CD4-positive, alpha-beta memory T cell (primary cell): ENCODE measurements around the gene TGFA. TPM values are rescaled to one million over a fixed set of nuclear protein-coding genes. Genes with fewer than 3 reads are reported as not detected.

Experiments
- CTCF ChIA-PET: fragments of 350-600 bp; sonication (Branson Sonifier 250); formaldehyde crosslinking; loops from one replicate; lab custom pipeline; 2021; ENCODE audit warnings: inconsistent platforms; ENCODE audit not compliant: partially characterized antibody; lab: Charles Lee
- POLR2A ChIA-PET: fragments of 350-600 bp; sonication (Branson Sonifier 250); formaldehyde crosslinking; loops from one replicate; lab custom pipeline; 2021; ENCODE audit not compliant: partially characterized antibody; lab: Charles Lee
- DNase-seq, 5 donors: peaks; one replicate each; pipeline versions ENCODE4 v3.0.0 to v3.0.0-alpha.2; 2020 to 2022; ENCODE audit warnings: mixed read lengths in 1 of 5
- H3K27ac ChIP-seq: one replicate; pipeline ENCODE4 v1.7.0; 2013; ENCODE audit warnings: low read depth, low read length
- H3K27me3 ChIP-seq: 2 replicates; pipeline ENCODE4 v1.7.0; 2013; ENCODE audit warnings: mild to moderate bottlenecking, low read length, moderate library complexity; ENCODE audit not compliant: insufficient read depth
- H3K36me3 ChIP-seq: 2 replicates; pipeline ENCODE4 v1.7.0; 2013; ENCODE audit warnings: mild to moderate bottlenecking, low read length, moderate library complexity; ENCODE audit not compliant: insufficient read depth
- H3K4me1 ChIP-seq: 2 replicates; pipeline ENCODE4 v1.7.0; 2013; ENCODE audit warnings: mild to moderate bottlenecking, low read length, moderate library complexity; ENCODE audit not compliant: insufficient read depth
- H3K4me3 ChIP-seq, 2 donors: one replicate each; pipeline ENCODE4 v1.7.0; 2013; ENCODE audit warnings: low read length in 2 of 2, mild to moderate bottlenecking in 1 of 2
- H3K9me3 ChIP-seq, 2 donors: one replicate each; pipeline ENCODE4 v1.7.0; 2013; ENCODE audit warnings: low read length in 2 of 2, control low read depth in 1 of 2; ENCODE audit not compliant: control insufficient read depth in 1 of 2
- H3K27ac Mint-ChIP-seq, 7 donors: one replicate each; pipeline ENCODE4 v1.8.0; 2020 to 2021; ENCODE audit warnings: mixed read lengths in 7 of 7, mild to moderate bottlenecking in 6 of 7, inconsistent platforms in 3 of 7, moderate library complexity in 3 of 7
- H3K27me3 Mint-ChIP-seq, 2 donors: one replicate each; pipeline ENCODE4 v1.8.0; 2020 to 2021; ENCODE audit warnings: mixed read lengths in 2 of 2
- H3K36me3 Mint-ChIP-seq, 2 donors: one replicate each; pipeline ENCODE4 v1.8.0; 2020 to 2021; ENCODE audit warnings: mixed read lengths in 2 of 2, inconsistent platforms in 1 of 2, mild to moderate bottlenecking in 1 of 2
- H3K4me1 Mint-ChIP-seq, 4 donors: one replicate each; pipeline ENCODE4 v1.8.0; 2020 to 2021; ENCODE audit warnings: mixed read lengths in 4 of 4, mild to moderate bottlenecking in 1 of 4
- H3K4me3 Mint-ChIP-seq, 8 donors: one replicate each; pipeline ENCODE4 v1.8.0; 2020 to 2021; ENCODE audit warnings: mixed read lengths in 8 of 8, mild to moderate bottlenecking in 7 of 8, moderate library complexity in 6 of 8, inconsistent platforms in 3 of 8
- H3K9me3 Mint-ChIP-seq, 8 donors: one replicate each; pipeline ENCODE4 v1.8.0; 2020 to 2021; ENCODE audit warnings: mixed read lengths in 8 of 8, mild to moderate bottlenecking in 5 of 8, inconsistent platforms in 3 of 8, moderate library complexity in 1 of 8
- intact Hi-C: fragments of 100-400 bp; cut with micrococcal nuclease; formaldehyde crosslinking; loops from one replicate; pipeline ENCODE4 v1.15.1; 2023
- polyA plus RNA-seq, 2 donors: library from polyadenylated mRNA; unstranded; fragments of 300-500 nt; fragmentation: Illumina TruSeq; gene quantifications; one replicate each; pipeline ENCODE4 v1.2.3, GENCODE V29; 2021
- total RNA-seq, 2 experiments: library from RNA; stranded (reverse); gene quantifications; one replicate each; pipeline ENCODE4 v1.2.3, GENCODE V29; 2021

TGFA gene
- total and polyA plus RNA-seq, 4 experiments from 2014 or later = 0.46 to 4.2 (median 2.3) TPM

DNA sequence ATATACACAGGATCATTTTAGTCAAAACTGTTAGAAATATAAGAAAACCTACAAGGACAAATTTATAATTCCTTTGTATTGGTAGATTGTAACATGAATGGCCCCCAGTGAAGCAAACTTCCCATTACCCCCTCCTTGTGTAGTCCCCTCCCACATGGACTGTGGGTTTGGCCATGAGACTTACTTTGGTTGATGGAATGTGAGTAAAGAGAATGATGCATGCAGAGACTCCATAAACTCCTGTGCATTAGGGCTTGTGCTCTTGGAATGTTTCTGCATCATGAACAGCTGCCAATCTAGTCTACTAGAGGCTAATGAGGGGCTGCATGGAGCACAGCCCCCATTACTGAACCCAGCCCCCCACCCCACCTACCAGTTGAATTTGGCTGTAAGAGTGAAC lies 8.3 kb upstream of the TGFA start:
- no peak for DNase-seq
- H3K9me3 ChIP-seq = no peaks in the 10 kb centered on the region
- no peak overlapping the region for H3K27ac ChIP-seq
- H3K4me3 ChIP-seq = no peak overlapping the region
- no peaks in the 10 kb centered on the region for H3K36me3 Mint-ChIP-seq
- peaks cover 7 to 28% of the 10 kb centered on the region in 2 donors for H3K27me3 Mint-ChIP-seq
- peaks cover 5% of the 10 kb centered on the region for H3K27me3 ChIP-seq
- H3K4me3 Mint-ChIP-seq = no peak overlapping the region
- H3K9me3 Mint-ChIP-seq = no peaks in the 10 kb centered on the region
- H3K36me3 ChIP-seq = no peaks in the 10 kb centered on the region
- H3K4me1 Mint-ChIP-seq = no peaks in the 10 kb centered on the region
- H3K4me1 ChIP-seq = no peaks in the 10 kb centered on the region
- CTCF ChIA-PET = no interaction called here
- H3K27ac Mint-ChIP-seq = no peak overlapping the region
- POLR2A ChIA-PET = no interaction called here
- intact Hi-C loops = no loop called here

DNA sequence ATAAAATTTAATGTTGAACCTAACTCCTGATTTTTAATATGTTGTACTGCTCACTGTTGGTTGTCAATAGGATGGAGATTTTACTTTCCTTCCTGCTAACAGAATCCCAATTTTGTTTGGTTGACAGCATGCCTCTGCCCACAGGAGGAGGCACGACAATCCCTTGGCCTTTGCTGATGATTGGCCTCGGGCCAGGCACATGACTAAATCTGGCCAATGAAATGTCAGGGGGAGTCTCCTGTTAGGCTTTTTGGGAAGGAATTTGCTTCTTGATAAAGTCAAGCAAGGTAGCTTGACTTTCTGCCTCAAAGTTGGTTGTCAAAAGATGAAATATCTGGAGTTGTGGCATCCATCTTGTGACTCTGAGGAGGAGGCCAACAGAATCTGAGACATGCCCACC lies 6.8 kb upstream of the TGFA start:
- Mint-ChIP-seq H3K4me3 (no peak overlapping the region), H3K27me3 (peaks cover 7 to 28% of the 10 kb centered on the region in 2 donors), H3K36me3 (no peaks in the 10 kb centered on the region), H3K27ac (no peak overlapping the region), H3K4me1 (no peaks in the 10 kb centered on the region), H3K9me3 (no peaks in the 10 kb centered on the region)
- Histone ChIP-seq H3K27ac (no peak overlapping the region), H3K36me3 (no peaks in the 10 kb centered on the region), H3K9me3 (no peaks in the 10 kb centered on the region), H3K4me1 (no peaks in the 10 kb centered on the region), H3K27me3 (peaks cover 5% of the 10 kb centered on the region), H3K4me3 (no peak overlapping the region)
- DNase-seq = no peak
- ChIA-PET POLR2A (no interaction called here), CTCF (no interaction called here)
- intact Hi-C loops = no loop called here

DNA sequence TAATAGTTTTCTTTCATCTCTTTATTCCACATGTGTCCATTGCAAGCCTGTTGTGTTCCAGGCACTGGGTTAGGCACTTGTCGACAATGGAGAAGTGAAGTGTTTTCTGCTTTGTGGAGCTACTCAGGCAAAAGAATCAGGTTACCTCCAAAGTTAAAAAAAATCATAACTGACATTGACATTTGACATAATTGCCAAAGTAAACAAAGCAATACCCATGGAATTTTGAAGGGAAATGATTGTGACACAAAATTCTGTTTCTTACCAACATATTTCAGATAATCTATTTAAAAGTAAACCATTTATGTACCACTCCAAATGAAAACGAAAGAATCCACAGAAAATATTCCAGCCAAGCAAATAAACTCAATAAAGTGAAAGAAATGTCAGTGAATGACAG lies 6.4 kb upstream of the TGFA start:
- H3K27me3 ChIP-seq = peaks cover 5% of the 10 kb centered on the region

DNA sequence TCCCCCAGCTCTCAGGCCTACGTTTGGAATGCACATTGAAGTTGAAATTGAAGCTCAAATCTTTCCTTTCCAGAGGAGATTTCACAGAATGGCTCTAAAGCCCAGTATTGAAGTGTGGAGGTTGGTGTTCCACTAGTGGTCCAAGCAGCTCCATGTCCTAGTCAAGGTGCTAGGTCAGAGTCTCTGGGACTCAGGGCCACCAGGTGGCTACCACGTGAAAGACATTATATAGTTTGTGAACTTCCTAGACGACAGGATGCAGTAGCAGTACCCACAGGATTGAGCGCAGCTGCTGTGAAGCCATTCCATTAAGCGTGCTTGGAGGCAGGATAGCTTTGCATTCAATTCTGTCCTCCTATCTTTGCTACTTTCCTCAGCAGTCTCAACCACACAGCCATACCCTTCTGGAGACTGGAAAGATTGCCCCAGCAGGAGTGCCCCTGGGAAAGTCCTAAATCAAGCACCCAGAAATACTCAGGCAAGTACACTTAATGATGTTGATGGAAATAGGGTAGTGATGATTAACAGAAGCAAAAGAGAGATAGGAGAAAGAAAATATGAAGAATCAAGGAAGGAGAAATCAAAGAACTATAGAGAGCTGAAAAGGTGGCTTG lies 4.7 kb upstream of the TGFA start:
- no peaks in the 10 kb centered on the region for H3K36me3 Mint-ChIP-seq
- ChIA-PET CTCF (interaction anchor here (1.0 to 1.4 kb wide), 2 partner anchors 59 to 83 kb away, joined by 4 read pairs; no protein-coding TSS in a partner anchor), POLR2A (no interaction called here)
- Histone ChIP-seq H3K36me3 (no peaks in the 10 kb centered on the region), H3K9me3 (no peaks in the 10 kb centered on the region), H3K4me1 (peaks cover 12% of the 10 kb centered on the region), H3K27ac (no peak overlapping the region), H3K4me3 (no peak overlapping the region), H3K27me3 (peaks cover 5% of the 10 kb centered on the region)
- intact Hi-C loops = no loop called here
- DNase-seq = no peak
- no peak overlapping the region for H3K4me3 Mint-ChIP-seq
- peaks cover 7 to 28% of the 10 kb centered on the region in 2 donors for H3K27me3 Mint-ChIP-seq
- H3K27ac Mint-ChIP-seq = no peak overlapping the region
- H3K4me1 Mint-ChIP-seq = peaks cover 4 to 13% (median 9%) of the 10 kb centered on the region in 4 donors
- H3K9me3 Mint-ChIP-seq = no peaks in the 10 kb centered on the region

More for the DNA sequence above, 6.4 kb upstream of the TGFA start:
- Mint-ChIP-seq H3K36me3 (no peaks in the 10 kb centered on the region), H3K4me3 (no peak overlapping the region), H3K27me3 (peaks cover 7 to 28% of the 10 kb centered on the region in 2 donors), H3K9me3 (no peaks in the 10 kb centered on the region), H3K4me1 (peaks cover under 1 to 3% (median under 1%) of the 10 kb centered on the region in 4 donors), H3K27ac (no peak overlapping the region)
- Histone ChIP-seq H3K9me3 (no peaks in the 10 kb centered on the region), H3K27ac (no peak overlapping the region), H3K4me3 (no peak overlapping the region), H3K4me1 (peaks cover 3% of the 10 kb centered on the region), H3K36me3 (no peaks in the 10 kb centered on the region)
- DNase-seq = no peak
- ChIA-PET CTCF (no interaction called here), POLR2A (no interaction called here)
- intact Hi-C loops = no loop called here

DNA sequence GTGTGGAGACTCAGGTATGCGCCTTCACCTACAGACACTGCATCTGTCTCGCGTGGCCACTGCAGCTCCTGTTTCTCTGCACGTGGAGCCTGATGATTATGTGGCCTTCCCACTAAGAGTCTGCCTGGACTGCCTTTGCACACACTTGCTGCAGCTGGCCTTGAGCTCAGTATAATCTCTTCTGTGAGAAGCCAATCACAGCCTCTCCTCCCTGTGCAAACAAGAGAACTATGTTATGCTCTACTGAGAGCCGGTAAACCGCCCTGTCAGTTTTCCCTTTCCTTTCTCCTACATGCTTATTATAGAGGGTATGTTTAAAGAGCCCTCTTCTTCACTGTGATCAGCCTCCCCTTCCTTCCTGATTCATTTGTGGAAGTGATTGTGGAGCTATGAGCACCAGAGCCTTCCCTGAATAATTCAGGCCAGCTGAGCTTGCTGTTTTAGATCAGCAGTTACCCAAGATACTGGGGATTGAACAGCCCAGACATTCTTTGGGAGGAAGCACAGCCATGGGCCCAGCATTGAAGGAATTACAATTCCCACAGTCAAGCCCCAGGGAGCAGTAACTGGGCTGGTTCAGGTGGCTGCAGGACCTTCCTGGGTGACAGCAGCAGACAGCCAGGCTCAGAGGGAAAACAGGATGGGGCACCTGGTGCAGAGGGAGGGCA lies 3.7 kb upstream of the TGFA start:
- no peak for DNase-seq
- Mint-ChIP-seq H3K9me3 (no peaks in the 10 kb centered on the region), H3K4me3 (peak overlapping the region in 2 of 8 donors; percentile 11 to 50), H3K36me3 (peaks cover 0 to 3% of the 10 kb centered on the region in 2 donors), H3K27ac (no peak overlapping the region), H3K27me3 (peaks cover 7 to 30% of the 10 kb centered on the region in 2 donors), H3K4me1 (peaks cover 10 to 23% (median 18%) of the 10 kb centered on the region in 4 donors)
- peaks cover 21% of the 10 kb centered on the region for H3K4me1 ChIP-seq
- no peak overlapping the region for H3K27ac ChIP-seq
- ChIA-PET POLR2A (no interaction called here), CTCF (interaction anchor here (0.9 to 1.1 kb wide), 3 partner anchors 61 to 90 kb away, joined by 3 to 4 read pairs (median 4); no protein-coding TSS in a partner anchor)
- H3K36me3 ChIP-seq = no peaks in the 10 kb centered on the region
- no peaks in the 10 kb centered on the region for H3K9me3 ChIP-seq
- intact Hi-C loops = no loop called here
- peaks cover 5% of the 10 kb centered on the region for H3K27me3 ChIP-seq
- H3K4me3 ChIP-seq = no peak overlapping the region

DNA sequence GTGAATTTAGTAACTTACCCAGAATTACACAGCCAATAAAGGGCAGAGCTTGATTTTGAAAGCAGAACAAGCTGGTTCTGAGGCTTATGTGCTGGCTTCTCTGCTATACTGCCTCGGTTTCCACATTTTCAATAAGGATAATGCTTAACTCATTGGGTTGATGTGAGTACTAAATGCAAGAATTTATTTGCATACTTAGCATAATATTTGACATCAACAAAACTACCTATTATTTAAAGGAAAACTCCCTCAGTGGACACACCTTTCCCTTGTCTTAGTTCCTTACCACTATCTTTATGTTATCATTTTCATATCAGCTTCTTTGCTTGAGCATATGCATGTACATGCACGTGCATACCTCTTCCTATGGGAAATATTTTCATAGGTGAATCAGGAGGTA lies 3.0 kb upstream of the TGFA start:
- no peak overlapping the region for H3K4me3 ChIP-seq
- peaks cover 0 to 3% of the 10 kb centered on the region in 2 donors for H3K36me3 Mint-ChIP-seq
- H3K27me3 Mint-ChIP-seq = peaks cover 6 to 27% of the 10 kb centered on the region in 2 donors
- no peak overlapping the region for H3K27ac Mint-ChIP-seq
- H3K4me1 ChIP-seq = peaks cover 26% of the 10 kb centered on the region
- H3K27me3 ChIP-seq = peaks cover 5% of the 10 kb centered on the region
- peaks cover 13 to 30% (median 23%) of the 10 kb centered on the region in 4 donors for H3K4me1 Mint-ChIP-seq
- intact Hi-C loops = no loop called here
- DNase-seq = no peak
- H3K27ac ChIP-seq = no peak overlapping the region
- no peaks in the 10 kb centered on the region for H3K36me3 ChIP-seq
- H3K4me3 Mint-ChIP-seq = peak overlapping the region in 1 of 8 donors; percentile 7
- CTCF ChIA-PET = interaction anchor here (1.1 kb wide), 1 partner anchor 62 kb away, joined by 4 read pairs; no protein-coding TSS in a partner anchor
- POLR2A ChIA-PET = no interaction called here
- no peaks in the 10 kb centered on the region for H3K9me3 ChIP-seq
- no peaks in the 10 kb centered on the region for H3K9me3 Mint-ChIP-seq

DNA sequence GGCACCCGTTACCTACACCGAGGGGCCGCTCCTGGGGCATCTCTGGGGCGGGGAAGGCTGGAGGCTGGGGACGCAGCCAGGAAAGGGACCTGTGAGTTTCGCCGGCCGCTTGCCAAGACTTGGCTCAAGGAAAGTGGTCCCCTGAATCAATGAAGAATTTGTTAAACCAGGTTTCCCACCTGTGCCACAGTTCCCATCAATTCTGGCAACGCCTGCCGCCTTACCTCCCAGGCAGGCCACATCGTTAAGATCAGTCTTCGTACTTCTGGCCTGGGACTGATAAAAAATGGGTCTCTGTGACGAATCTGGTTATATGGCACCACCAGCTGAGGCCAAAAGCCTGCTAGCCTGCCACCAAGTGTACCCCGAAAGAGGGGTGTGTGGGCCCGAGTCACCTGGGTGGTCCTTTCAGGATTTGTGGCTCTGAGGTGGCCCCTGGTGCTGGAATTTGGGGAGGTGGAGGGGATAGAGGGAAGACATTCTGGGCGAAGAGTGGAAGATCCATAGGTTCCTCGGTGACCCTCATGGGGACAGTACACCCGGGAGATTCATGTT lies 789 bp upstream of the TGFA start:
- peaks cover 0 to 3% of the 10 kb centered on the region in 2 donors for H3K36me3 Mint-ChIP-seq
- H3K4me3 Mint-ChIP-seq = peak overlapping the region; percentile 70 to 84 (median 77)
- H3K27me3 Mint-ChIP-seq = peaks cover 6 to 22% of the 10 kb centered on the region in 2 donors
- no peaks in the 10 kb centered on the region for H3K9me3 Mint-ChIP-seq
- Histone ChIP-seq H3K4me1 (peaks cover 26% of the 10 kb centered on the region), H3K27ac (peak overlapping the region; percentile 45), H3K27me3 (peaks cover 5% of the 10 kb centered on the region), H3K36me3 (no peaks in the 10 kb centered on the region), H3K4me3 (peak overlapping the region in 1 of 2 donors; percentile 62), H3K9me3 (no peaks in the 10 kb centered on the region)
- no peak for DNase-seq
- H3K27ac Mint-ChIP-seq = peak overlapping the region in 3 of 7 donors; percentile 29 to 83 (median 30)
- ChIA-PET CTCF (no interaction called here), POLR2A (interaction anchor here (1.1 to 1.2 kb wide), 2 partner anchors 114 to 364 kb away, joined by 3 to 4 read pairs; partner anchors contain the start of gene C2orf42)
- intact Hi-C loops = loop anchor here (1.0 to 5.0 kb wide), 3 partner anchors 63 to 212 kb away; no protein-coding TSS in a partner anchor
- peaks cover 14 to 40% (median 26%) of the 10 kb centered on the region in 4 donors for H3K4me1 Mint-ChIP-seq
